HG03457 (cell line): ENCODE measurements around the gene VSTM4.
A peak's percentile ranks its signal among the peaks of the same experiment; 100 is the strongest.

Experiments
- ATAC-seq: cut with Tn5 transposase; IDR thresholded peaks from one replicate; pipeline ENCODE4 v1.9.1; 2021; ENCODE audit warnings: moderate number of reproducible peaks; ENCODE audit not compliant: unreplicated experiment

The VSTM4 gene, protein sequence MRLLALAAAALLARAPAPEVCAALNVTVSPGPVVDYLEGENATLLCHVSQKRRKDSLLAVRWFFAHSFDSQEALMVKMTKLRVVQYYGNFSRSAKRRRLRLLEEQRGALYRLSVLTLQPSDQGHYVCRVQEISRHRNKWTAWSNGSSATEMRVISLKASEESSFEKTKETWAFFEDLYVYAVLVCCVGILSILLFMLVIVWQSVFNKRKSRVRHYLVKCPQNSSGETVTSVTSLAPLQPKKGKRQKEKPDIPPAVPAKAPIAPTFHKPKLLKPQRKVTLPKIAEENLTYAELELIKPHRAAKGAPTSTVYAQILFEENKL

DNA sequence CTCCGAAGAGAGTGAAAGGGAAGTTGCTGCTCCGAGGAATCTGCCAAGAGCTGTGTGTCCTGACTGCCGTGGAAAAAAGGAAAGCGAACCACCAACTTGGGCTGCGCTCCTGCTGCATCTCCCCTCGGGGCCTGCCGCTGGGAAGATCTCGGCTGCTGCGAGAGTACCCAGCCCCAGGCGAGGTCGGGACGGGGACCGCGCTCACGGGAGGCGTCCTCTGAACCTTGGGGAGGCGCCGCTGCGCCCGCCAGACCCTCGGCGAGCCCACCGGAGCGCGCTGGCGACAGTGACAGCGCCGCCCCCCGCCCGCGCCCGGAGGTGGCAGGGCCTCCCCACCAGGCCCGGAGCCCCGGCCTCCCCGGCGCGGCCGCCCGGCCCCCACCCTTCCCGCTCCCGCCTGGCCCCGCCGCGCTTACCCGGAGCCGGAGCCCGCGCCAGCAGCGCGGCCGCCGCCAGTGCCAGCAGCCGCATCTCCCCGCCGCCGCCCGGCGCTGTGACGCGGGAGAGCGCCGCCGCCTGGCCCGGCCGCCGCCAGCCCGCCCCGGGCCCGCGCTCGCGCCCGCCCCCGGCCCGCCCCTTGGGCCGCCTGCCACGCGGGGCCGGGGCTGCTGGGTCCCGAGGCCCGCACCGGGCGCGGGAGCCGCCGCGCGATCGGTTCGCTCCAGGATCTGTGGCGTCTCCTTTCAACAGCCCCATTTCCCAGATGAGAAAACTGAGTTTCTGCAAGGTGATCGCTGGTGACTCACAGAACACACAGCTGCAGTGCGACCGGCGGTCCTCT is at the start of gene VSTM4:
VSTM4 (minus strand) TSS at position 508 of the 781 bp plus-strand sequence; CDS start at position 471, 37 bp downstream.
- no peak for ATAC-seq

DNA sequence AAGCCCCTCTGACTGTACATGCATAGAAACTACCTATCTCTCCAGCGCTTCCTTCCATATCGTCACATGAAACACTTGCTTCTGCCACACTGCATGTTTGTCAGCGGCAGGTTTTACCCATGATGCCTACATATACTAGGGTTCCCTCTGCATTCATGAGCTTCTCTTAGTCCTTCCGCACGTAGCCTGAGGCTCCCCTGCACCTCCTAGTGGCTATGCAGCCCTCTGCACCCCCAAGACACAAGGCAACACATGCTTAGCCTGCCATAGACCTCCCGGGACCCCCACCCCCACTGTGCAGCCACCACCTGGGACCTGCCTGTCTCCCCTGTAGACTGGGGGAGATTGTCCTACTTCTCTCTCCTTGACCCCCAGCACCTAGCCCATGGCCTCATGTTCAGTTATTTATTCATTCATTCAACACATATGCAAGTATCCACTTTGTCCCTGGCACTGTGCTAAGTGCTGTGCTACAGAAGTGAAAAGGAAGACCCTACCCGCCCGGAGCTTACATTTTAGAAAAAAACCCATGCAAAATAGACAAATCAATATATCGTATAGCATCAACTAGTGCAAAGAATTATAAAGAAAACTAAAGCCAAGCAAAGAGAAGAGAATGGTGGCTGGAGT is 49.4 kb upstream of the VSTM4 start:
- peak; percentile 88 for ATAC-seq

- no peak for ATAC-seq
These were observed 48.4 kb upstream of the VSTM4 start for GRCh38 chr10:49163741-49164140.

- no peak for ATAC-seq
These were observed 47.5 kb upstream of the VSTM4 start for GRCh38 chr10:49162761-49163310.

GRCh38 chr10:49162063-49162462 is 46.7 kb upstream of the VSTM4 start:
- no peak for ATAC-seq

DNA sequence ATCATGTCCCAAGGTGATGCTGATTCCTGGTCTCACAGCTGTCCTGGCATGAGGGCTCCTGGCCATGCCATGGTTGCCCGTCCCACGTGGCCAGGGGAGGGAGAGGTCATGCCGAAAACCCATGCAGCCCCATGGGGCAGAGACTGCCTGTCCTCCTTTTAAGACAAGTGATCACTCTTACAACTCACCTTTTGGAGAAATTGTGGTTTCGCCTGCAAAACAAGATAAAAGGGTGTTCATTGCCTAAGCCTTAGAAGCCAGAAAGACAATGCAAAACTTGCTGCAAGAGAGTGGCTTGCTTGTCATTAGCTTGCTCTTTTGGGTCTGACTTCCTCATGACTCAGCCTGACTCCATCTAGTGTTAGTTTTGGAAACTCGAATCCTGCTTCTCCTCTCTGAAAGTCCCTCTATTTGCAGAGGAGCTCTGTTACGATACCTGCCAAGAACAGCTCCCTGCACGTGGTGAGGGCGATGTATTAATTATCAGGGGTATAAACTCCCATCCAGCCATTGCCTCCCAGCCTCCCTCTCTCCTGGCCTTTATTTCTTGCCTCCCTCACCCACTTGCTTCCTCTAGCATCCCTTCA is 46.2 kb upstream of the VSTM4 start:
- ATAC-seq = no peak

GRCh38 chr10:49160814-49161213 is 45.5 kb upstream of the VSTM4 start:
- ATAC-seq = no peak

DNA sequence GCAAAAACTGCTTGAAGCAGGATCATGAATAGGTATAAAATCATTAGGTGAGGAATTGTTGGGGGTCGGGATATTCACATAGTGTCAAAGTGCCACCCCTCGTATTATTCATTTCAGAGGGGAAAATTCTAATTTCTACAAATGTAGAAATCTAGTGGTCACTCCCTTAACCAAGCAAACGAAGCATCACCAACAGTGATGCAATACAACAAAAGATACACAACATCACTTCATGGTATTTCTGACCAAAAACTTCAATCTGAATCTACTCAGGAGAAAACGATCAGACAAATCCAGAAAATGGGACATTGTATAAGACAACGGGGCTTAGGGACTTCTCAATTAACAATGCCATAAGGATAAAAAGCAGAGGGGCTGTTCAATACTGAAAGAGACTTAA is 44.8 kb upstream of the VSTM4 start:
- no peak for ATAC-seq

- no peak for ATAC-seq
These were observed 43.6 kb upstream of the VSTM4 start for GRCh38 chr10:49158915-49159314.

DNA sequence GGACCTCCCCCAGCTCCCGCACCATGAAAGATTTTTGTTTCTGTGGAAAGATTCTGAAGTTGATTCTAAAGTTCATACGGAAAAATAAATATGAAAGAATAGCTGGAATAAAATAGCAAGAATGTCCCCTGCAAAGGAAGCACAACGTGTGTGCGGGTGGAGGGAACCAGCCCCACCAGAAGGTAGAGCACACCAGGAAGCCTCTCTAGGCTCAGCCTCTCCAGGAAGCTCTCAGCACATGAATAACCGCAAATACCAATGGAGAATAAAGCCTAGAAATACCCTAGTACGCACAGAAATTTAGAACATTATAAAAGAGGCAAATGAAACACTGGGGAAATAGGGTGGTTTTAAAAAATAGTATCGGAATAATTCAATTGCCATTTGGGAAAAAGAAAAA is 43.1 kb upstream of the VSTM4 start:
- ATAC-seq = no peak

GRCh38 chr10:49157229-49157628 is 41.9 kb upstream of the VSTM4 start:
- ATAC-seq = no peak

DNA sequence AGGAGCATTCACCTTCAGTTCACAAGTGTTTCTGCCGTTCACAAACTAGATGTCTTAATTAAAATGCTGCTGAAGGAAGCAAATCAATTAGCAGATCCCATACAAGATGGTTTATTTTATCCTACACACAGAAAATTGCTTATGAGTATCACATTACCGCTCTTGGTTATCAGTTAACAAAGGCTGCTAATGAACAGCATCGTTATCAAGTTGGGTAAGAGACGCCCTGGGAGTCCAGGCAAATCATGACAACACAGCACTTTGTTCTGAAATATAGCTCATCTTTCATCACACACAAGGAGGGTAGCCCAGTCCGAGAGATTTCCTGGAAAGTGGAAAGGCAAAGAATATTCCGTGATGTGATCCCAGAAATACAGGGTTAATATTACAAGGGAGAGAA is 39.3 kb upstream of the VSTM4 start:
- ATAC-seq = no peak

DNA sequence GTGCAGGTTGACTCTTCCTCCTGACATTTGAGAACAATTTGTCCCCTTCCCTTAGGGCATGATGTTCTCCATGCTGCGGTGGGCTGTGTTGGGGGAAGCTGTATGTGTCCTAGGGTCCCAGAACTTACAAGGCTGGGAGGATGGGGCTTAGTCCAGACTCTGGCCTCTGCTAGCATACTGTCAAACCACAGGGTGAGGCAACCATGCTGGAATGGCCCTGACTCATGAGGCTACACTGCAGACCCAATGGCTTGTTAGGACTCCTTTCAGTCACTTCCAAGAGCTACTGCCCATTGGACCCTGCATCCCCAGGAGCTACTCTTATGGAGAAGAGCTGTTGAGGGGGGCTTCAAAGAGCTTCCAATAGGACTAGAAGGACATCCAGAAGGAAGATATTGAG is 38.6 kb upstream of the VSTM4 start:
- no peak for ATAC-seq

- no peak for ATAC-seq
These were observed 37.8 kb upstream of the VSTM4 start for GRCh38 chr10:49153115-49153514.

GRCh38 chr10:49152663-49153062 is 37.3 kb upstream of the VSTM4 start:
- ATAC-seq = no peak

- ATAC-seq = no peak
These were observed 36.7 kb upstream of the VSTM4 start for GRCh38 chr10:49152037-49152436.

GRCh38 chr10:49151481-49151880 is 36.2 kb upstream of the VSTM4 start:
- no peak for ATAC-seq

- no peak for ATAC-seq
These were observed 35.7 kb upstream of the VSTM4 start for GRCh38 chr10:49151025-49151445.

- no peak for ATAC-seq
These were observed 35.1 kb upstream of the VSTM4 start for GRCh38 chr10:49150426-49150825.

- no peak for ATAC-seq
These were observed 34.6 kb upstream of the VSTM4 start for GRCh38 chr10:49149881-49150280.

GRCh38 chr10:49144058-49144720 is 28.9 kb upstream of the VSTM4 start:
- ATAC-seq = no peak
